H9 (cell line): Measurements from ENCODE around the gene NAE1. TPM values are rescaled to one million over a fixed set of nuclear protein-coding genes. Genes with fewer than 3 reads are reported as not detected.
"Not testable (repeated sequence)": the region's sequence is repeated elsewhere in the genome, so short reads cannot be mapped to it uniquely, and the experiment has no call there.

Experiments used
- DNase-seq: peaks from one replicate; pipeline ENCODE4 v3.0.0-alpha.2; 2017
- H2AFZ ChIP-seq: one replicate; pipeline ENCODE4 v1.6.1; 2013; ENCODE audit warnings: mild to moderate bottlenecking, low read length, control low read depth, moderate library complexity
- H2AK5ac ChIP-seq: 2 replicates; pipeline ENCODE4 v1.6.1; 2013; ENCODE audit warnings: low read length, control low read depth, mixed read lengths; ENCODE audit not compliant: insufficient read length
- H2BK120ac ChIP-seq: one replicate; pipeline ENCODE4 v1.6.1; 2013; ENCODE audit warnings: low read depth, mild to moderate bottlenecking, low read length, control low read depth, inconsistent platforms; ENCODE audit not compliant: poor library complexity, severe bottlenecking
- H2BK12ac ChIP-seq: 2 replicates; pipeline ENCODE4 v1.6.1; 2013; ENCODE audit warnings: low read length, control low read depth, mixed read lengths, low read depth; ENCODE audit not compliant: insufficient read length
- H2BK15ac ChIP-seq: 2 replicates; pipeline ENCODE4 v1.6.1; 2013; ENCODE audit warnings: low read depth, low read length, control low read depth
- H2BK20ac ChIP-seq: one replicate; pipeline ENCODE4 v1.6.1; 2013; ENCODE audit warnings: low read depth, mild to moderate bottlenecking, low read length, control low read depth, inconsistent platforms; ENCODE audit not compliant: poor library complexity, severe bottlenecking
- H2BK5ac ChIP-seq: 2 replicates; pipeline ENCODE4 v1.6.1; 2013; ENCODE audit warnings: low read length, control low read depth, mixed read lengths; ENCODE audit not compliant: insufficient read length
- H3K14ac ChIP-seq: 2 replicates; pipeline ENCODE4 v1.6.1; 2013; ENCODE audit warnings: low read length, control low read depth; ENCODE audit not compliant: insufficient read depth
- H3K18ac ChIP-seq: 2 replicates; pipeline ENCODE4 v1.6.1; 2013; ENCODE audit warnings: low read depth, mild to moderate bottlenecking, mixed read lengths, low read length, control low read depth; ENCODE audit not compliant: insufficient read length
- H3K23ac ChIP-seq: 2 replicates; pipeline ENCODE4 v1.6.1; 2013; ENCODE audit warnings: low read length, control low read depth, mixed read lengths, low read depth; ENCODE audit not compliant: insufficient read length
- H3K23me2 ChIP-seq: 2 replicates; pipeline ENCODE4 v1.6.1; 2013; ENCODE audit warnings: low read depth, mild to moderate bottlenecking, mixed read lengths, low read length, control low read depth; ENCODE audit not compliant: insufficient read length, poor library complexity, severe bottlenecking
- H3K27ac ChIP-seq: 2 replicates; pipeline ENCODE4 v1.5.1; 2013; ENCODE audit warnings: low read length, control low read depth, mixed read lengths, low read depth; ENCODE audit not compliant: insufficient read length
- H3K27me3 ChIP-seq: 2 replicates; pipeline ENCODE4 v1.6.1; 2013; ENCODE audit warnings: low read length, control low read depth, inconsistent platforms; ENCODE audit not compliant: insufficient read depth
- H3K4ac ChIP-seq: 2 replicates; pipeline ENCODE4 v1.6.1; 2013; ENCODE audit warnings: low read depth, mild to moderate bottlenecking, control low read depth, inconsistent platforms, low read length, moderate library complexity
- H3K4me1 ChIP-seq: 2 replicates; pipeline ENCODE4 v1.6.1; 2013; ENCODE audit warnings: low read length, control low read depth, inconsistent platforms; ENCODE audit not compliant: insufficient read depth
- H3K4me2 ChIP-seq: 2 replicates; pipeline ENCODE4 v1.6.1; 2013; ENCODE audit warnings: low read length, control low read depth, mixed read lengths; ENCODE audit not compliant: insufficient read length, insufficient read depth
- H3K56ac ChIP-seq: 2 replicates; pipeline ENCODE4 v1.6.1; 2013; ENCODE audit warnings: low read depth, mild to moderate bottlenecking, mixed read lengths, low read length, control low read depth; ENCODE audit not compliant: insufficient read length
- H3K79me1 ChIP-seq: 2 replicates; pipeline ENCODE4 v1.6.1; 2013; ENCODE audit warnings: low read depth, mild to moderate bottlenecking, moderate library complexity, low read length, control low read depth, inconsistent platforms; ENCODE audit not compliant: insufficient read depth, poor library complexity, severe bottlenecking
- H3K79me2 ChIP-seq: 2 replicates; pipeline ENCODE4 v1.6.1; 2013; ENCODE audit warnings: low read length, control low read depth, inconsistent platforms; ENCODE audit not compliant: insufficient read depth
- H3K9ac ChIP-seq: 2 replicates; pipeline ENCODE4 v1.6.1; 2013; ENCODE audit warnings: low read length, control low read depth, mixed read lengths; ENCODE audit not compliant: insufficient read length; ENCODE audit errors: extremely low read depth
- H3K9me3 ChIP-seq: one replicate; pipeline ENCODE4 v1.6.1; 2013; ENCODE audit warnings: low read depth, low read length, inconsistent platforms; ENCODE audit not compliant: control insufficient read depth
- H3T11ph ChIP-seq: one replicate; pipeline ENCODE4 v1.6.1; 2013; ENCODE audit warnings: mild to moderate bottlenecking, low read length, control low read depth, inconsistent platforms
- H4K20me1 ChIP-seq: one replicate; pipeline ENCODE4 v1.6.1; 2013; ENCODE audit not compliant: control insufficient read depth, insufficient read length, insufficient read depth
- H4K5ac ChIP-seq: 2 replicates; pipeline ENCODE4 v1.6.1; 2013; ENCODE audit warnings: low read depth, mild to moderate bottlenecking, mixed read lengths, low read length, control low read depth; ENCODE audit not compliant: insufficient read length
- H4K8ac ChIP-seq: replicated peaks from 2 replicates; pipeline ENCODE4 v1.6.1; 2013; ENCODE audit warnings: low read length, control low read depth, mixed read lengths, low read depth; ENCODE audit not compliant: insufficient read length
- H4K91ac ChIP-seq: 2 replicates; pipeline ENCODE4 v1.6.1; 2013; ENCODE audit warnings: low read depth, mild to moderate bottlenecking, moderate library complexity, mixed read lengths, low read length, control low read depth; ENCODE audit not compliant: insufficient read length
- H3K27ac Mint-ChIP-seq, 3 experiments: 2 replicates in 2 of 3; 3 replicates in 1 of 3; pipeline ENCODE4 v1.8.0; 2020 to 2021; ENCODE audit warnings: mixed read lengths in 3 of 3, mild to moderate bottlenecking in 1 of 3, moderate library complexity in 1 of 3
- H3K27me3 Mint-ChIP-seq: 2 replicates; pipeline ENCODE4 v1.8.0; 2021; ENCODE audit warnings: low read depth, mild to moderate bottlenecking, moderate library complexity, mixed read lengths
- H3K36me3 Mint-ChIP-seq, 3 experiments: 2 replicates in 2 of 3; 3 replicates in 1 of 3; pipeline ENCODE4 v1.8.0; 2020 to 2021; ENCODE audit warnings: low read depth in 3 of 3, mixed read lengths in 3 of 3; ENCODE audit not compliant: insufficient read depth in 1 of 3
- H3K4me1 Mint-ChIP-seq, 2 experiments: 2 replicates each; pipeline ENCODE4 v1.8.0; 2020; ENCODE audit warnings: mixed read lengths in 2 of 2
- H3K4me3 Mint-ChIP-seq, 2 experiments: 2 replicates in 1 of 2; 3 replicates in 1 of 2; pipeline ENCODE4 v1.8.0; 2020 to 2021; ENCODE audit warnings: mild to moderate bottlenecking in 2 of 2, mixed read lengths in 2 of 2, moderate library complexity in 1 of 2
- H3K9me3 Mint-ChIP-seq, 2 experiments: 2 replicates in 1 of 2; 3 replicates in 1 of 2; pipeline ENCODE4 v1.8.0; 2020; ENCODE audit warnings: mild to moderate bottlenecking in 2 of 2, mixed read lengths in 2 of 2, moderate library complexity in 1 of 2
- CTCF ChIP-seq: fragments of 200-600 bp; sonication (generic); conservative IDR thresholded peaks from 3 replicates; pipeline ENCODE4 v1.8.0; 2021; ENCODE audit warnings: antibody characterized with exemption, mild to moderate bottlenecking
- WGBS: extraction: QIAGEN DNeasy Blood & Tissue Kit; methylation state at CpG from one replicate; pipeline ENCODE4 v1.1.7; 2013; ENCODE audit warnings: missing lambda C conversion rate, low lambda C conversion rate, mixed read lengths; ENCODE audit not compliant: insufficient read length; ENCODE audit errors: extremely low coverage; 5-methylcytosine and 5-hydroxymethylcytosine counted together
- total RNA-seq: library from RNA; stranded (reverse); gene quantifications from 2 replicates; pipeline ENCODE4 v1.2.1, GENCODE V29; 2021

The NAE1 gene
- total RNA-seq, 1 experiment from 2014 or later = 144 TPM

- H3K4ac ChIP-seq = no peak overlapping the region
- Mint-ChIP-seq H3K4me3 (no peak overlapping the region), H3K27ac (no peak overlapping the region), H3K27me3 (peaks cover 2% of the 10 kb centered on the region; the same call in 1 of the 2 replicates), H3K36me3 (no peaks in the 10 kb centered on the region), H3K9me3 (no peaks in the 10 kb centered on the region; a peak in 1 of 5 replicates), H3K4me1 (peaks cover 13 to 18% of the 10 kb centered on the region in 2 experiments)
- no peak overlapping the region for H3K23ac ChIP-seq
- no peak overlapping the region for H3K27ac ChIP-seq
- H3K4me2 ChIP-seq = no peak overlapping the region
- H2BK12ac ChIP-seq = no peak overlapping the region
- no peak overlapping the region for H4K8ac ChIP-seq
- no peaks in the 10 kb centered on the region for H3K23me2 ChIP-seq
- H2BK120ac ChIP-seq = no peak overlapping the region
- no peaks in the 10 kb centered on the region for H3K79me2 ChIP-seq
- no peak overlapping the region for H3K18ac ChIP-seq
- no peak overlapping the region for H3K14ac ChIP-seq
- no peak overlapping the region for H4K5ac ChIP-seq
- no peaks in the 10 kb centered on the region for H3K9me3 ChIP-seq
- no peak overlapping the region for H3K9ac ChIP-seq
- no peaks in the 10 kb centered on the region for H4K20me1 ChIP-seq
- H2AFZ ChIP-seq = no peak overlapping the region
- H4K91ac ChIP-seq = no peak overlapping the region
- H2AK5ac ChIP-seq = no peak overlapping the region
- no peak overlapping the region for H3T11ph ChIP-seq
- WGBS = no CpG with 5 or more reads among the region's 3 CpGs
- no peaks in the 10 kb centered on the region for H3K79me1 ChIP-seq
- H2BK15ac ChIP-seq = no peak overlapping the region
- H3K4me1 ChIP-seq = no peaks in the 10 kb centered on the region; the same call in 1 of the 2 replicates
- DNase-seq = no peak
- no peak overlapping the region for H2BK20ac ChIP-seq
- H3K56ac ChIP-seq = no peak overlapping the region
- H2BK5ac ChIP-seq = no peak overlapping the region
- TF ChIP-seq CTCF = no peak
- no peaks in the 10 kb centered on the region for H3K27me3 ChIP-seq
These were observed 41.1 kb upstream of the NAE1 start for GRCh38 chr16:66871840-66872239.

GRCh38 chr16:66871363-66871762, 40.6 kb upstream of the NAE1 start:
- H3K4me3 Mint-ChIP-seq, H3K27me3 Mint-ChIP-seq, H3K9me3 Mint-ChIP-seq, H2BK12ac ChIP-seq, H3K4me2 ChIP-seq, H4K5ac ChIP-seq, H3K18ac ChIP-seq, H3K4ac ChIP-seq, H4K8ac ChIP-seq, H2BK20ac ChIP-seq, H3K36me3 Mint-ChIP-seq, H3K9ac ChIP-seq, H3T11ph ChIP-seq, H3K14ac ChIP-seq, H2AK5ac ChIP-seq, H4K20me1 ChIP-seq, H3K27me3 ChIP-seq, H2BK5ac ChIP-seq, H3K27ac ChIP-seq, H3K27ac Mint-ChIP-seq, H2BK15ac ChIP-seq, H3K4me1 ChIP-seq, DNase-seq, H3K23ac ChIP-seq, H2BK120ac ChIP-seq, H2AFZ ChIP-seq, H3K79me2 ChIP-seq, H3K9me3 ChIP-seq, H3K23me2 ChIP-seq, H4K91ac ChIP-seq, H3K79me1 ChIP-seq, H3K56ac ChIP-seq: not testable (repeated sequence)
- WGBS = no CpG with 5 or more reads among the region's 2 CpGs
- peaks cover 13 to 18% of the 10 kb centered on the region in 2 experiments for H3K4me1 Mint-ChIP-seq
